ENCODE data around the gene IFNGR1.
A peak's percentile ranks its signal among the peaks of the same experiment; 100 is the strongest.
"Not testable (repeated sequence)": the region's sequence is repeated elsewhere in the genome, so short reads cannot be mapped to it uniquely, and the experiment has no call there.

The IFNGR1 gene

GRCh38 chr6:137218917-137219663 is at the start of gene IFNGR1:
IFNGR1 (minus strand) TSS chr6:137219385; CDS start chr6:137219327, 58 bp downstream.
- peak; percentile 95 for DNase-seq

GRCh38 chr6:137268911-137269310 is 49.7 kb upstream of the IFNGR1 start:
- no peak for DNase-seq

- DNase-seq: no peak
These were observed 47.1 kb upstream of the IFNGR1 start for GRCh38 chr6:137266309-137266586.

- DNase-seq: no peak
These were observed 46.5 kb upstream of the IFNGR1 start for GRCh38 chr6:137265561-137266308.

- no peak for DNase-seq
These were observed 45.3 kb upstream of the IFNGR1 start for GRCh38 chr6:137264311-137265075.

GRCh38 chr6:137261761-137262160 is 42.6 kb upstream of the IFNGR1 start:
- no peak for DNase-seq

GRCh38 chr6:137261361-137261760 is 42.2 kb upstream of the IFNGR1 start:
- DNase-seq: no peak

GRCh38 chr6:137260217-137260616 is 41.0 kb upstream of the IFNGR1 start:
- no peak for DNase-seq

GRCh38 chr6:137259349-137259748 is 40.2 kb upstream of the IFNGR1 start:
- DNase-seq: no peak

- peak; percentile 66 for DNase-seq
These were observed 39.0 kb upstream of the IFNGR1 start for GRCh38 chr6:137258170-137258569.

GRCh38 chr6:137256350-137257103 is 37.3 kb upstream of the IFNGR1 start:
- DNase-seq: no peak

GRCh38 chr6:137254966-137255365 is 35.8 kb upstream of the IFNGR1 start:
- no peak for DNase-seq

- not testable (repeated sequence) for DNase-seq
These were observed 35.2 kb upstream of the IFNGR1 start for GRCh38 chr6:137254430-137254829.

- peak; percentile 43 for DNase-seq
These were observed 29.5 kb upstream of the IFNGR1 start for GRCh38 chr6:137248702-137249101.

GRCh38 chr6:137247724-137248123 is 28.5 kb upstream of the IFNGR1 start:
- DNase-seq: no peak

GRCh38 chr6:137246791-137247202 is 27.6 kb upstream of the IFNGR1 start:
- DNase-seq: no peak

- no peak for DNase-seq
These were observed 27.0 kb upstream of the IFNGR1 start for GRCh38 chr6:137246164-137246563.

GRCh38 chr6:137241481-137242038 is 22.4 kb upstream of the IFNGR1 start:
- no peak for DNase-seq

GRCh38 chr6:137240168-137240567 is 21.0 kb upstream of the IFNGR1 start:
- peak; percentile 79 for DNase-seq

GRCh38 chr6:137237413-137238170 is 18.4 kb upstream of the IFNGR1 start:
- no peak for DNase-seq

- no peak for DNase-seq
These were observed 17.6 kb upstream of the IFNGR1 start for GRCh38 chr6:137236581-137237355.

Data from CD4-positive, alpha-beta T cell treated with Interleukin-15 for 1 hour (primary cell).